Endodermal cell (in vitro differentiated cells): Measurements from ENCODE around the gene KRT74. TPM values are rescaled to one million over a fixed set of nuclear protein-coding genes. Genes with fewer than 3 reads are reported as not detected.

Experiments used
- DNase-seq: peaks from one replicate; pipeline ENCODE4 v3.0.0-alpha.2; 2017
- H3K27ac ChIP-seq: 2 replicates; pipeline ENCODE4 v1.5.1; 2013; ENCODE audit warnings: mild to moderate bottlenecking, low read depth, low read length, moderate library complexity
- H3K27me3 ChIP-seq: 2 replicates; pipeline ENCODE4 v1.6.1; 2013; ENCODE audit warnings: mild to moderate bottlenecking, low read length, moderate library complexity; ENCODE audit not compliant: insufficient read depth, control insufficient read depth, poor library complexity, severe bottlenecking
- H3K36me3 ChIP-seq: 2 replicates; pipeline ENCODE4 v1.7.0; 2013; ENCODE audit warnings: mild to moderate bottlenecking, low read length, moderate library complexity; ENCODE audit not compliant: control insufficient read depth, insufficient read depth
- H3K4me1 ChIP-seq: one replicate; pipeline ENCODE4 v1.7.0; 2013; ENCODE audit warnings: low read length; ENCODE audit not compliant: control insufficient read depth, insufficient read depth
- H3K4me3 ChIP-seq: 2 replicates; pipeline ENCODE4 v1.5.1; 2013; ENCODE audit warnings: mild to moderate bottlenecking, low read length, moderate library complexity
- H3K9ac ChIP-seq: 2 replicates; pipeline ENCODE4 v1.6.1; 2013; ENCODE audit warnings: mild to moderate bottlenecking, low read length, moderate library complexity; ENCODE audit not compliant: poor library complexity, severe bottlenecking; ENCODE audit errors: extremely low read depth
- H3K9me3 ChIP-seq: 2 replicates; pipeline ENCODE4 v1.6.1; 2013; ENCODE audit warnings: mild to moderate bottlenecking, low read length, moderate library complexity; ENCODE audit not compliant: control insufficient read depth
- H3K27ac Mint-ChIP-seq: 2 replicates; pipeline ENCODE4 v1.8.0; 2020; ENCODE audit warnings: mixed read lengths
- H3K27me3 Mint-ChIP-seq: 2 replicates; pipeline ENCODE4 v1.8.0; 2021; ENCODE audit warnings: mild to moderate bottlenecking, mixed read lengths; ENCODE audit not compliant: insufficient read depth
- H3K36me3 Mint-ChIP-seq: 2 replicates; pipeline ENCODE4 v1.8.0; 2020; ENCODE audit warnings: low read depth, mixed read lengths
- H3K4me1 Mint-ChIP-seq: 2 replicates; pipeline ENCODE4 v1.8.0; 2020; ENCODE audit warnings: mixed read lengths
- H3K4me3 Mint-ChIP-seq: 2 replicates; pipeline ENCODE4 v1.8.0; 2020; ENCODE audit warnings: mild to moderate bottlenecking, moderate library complexity, mixed read lengths
- H3K9me3 Mint-ChIP-seq: 2 replicates; pipeline ENCODE4 v1.8.0; 2020; ENCODE audit warnings: mild to moderate bottlenecking, mixed read lengths
- CTCF ChIP-seq: fragments of 200-600 bp; sonication (generic); conservative IDR thresholded peaks from 2 replicates; pipeline ENCODE4 v1.5.0; 2021; ENCODE audit warnings: antibody characterized with exemption, mild to moderate bottlenecking
- WGBS, 2 experiments: methylation state at CpG; one replicate each; pipeline versions ENCODE4 v1.1.5 to v1.1.7; 2013; ENCODE audit warnings: missing lambda C conversion rate in 2 of 2, mixed read lengths in 1 of 2; ENCODE audit not compliant: insufficient coverage in 1 of 2, insufficient read length in 1 of 2; 5-methylcytosine and 5-hydroxymethylcytosine counted together
- total RNA-seq, 2 donors: library from RNA; stranded (reverse); fragmentation: NEBNext Ultra II Directional in 1 of 2; extraction: Animal tissue kit (Norgen Biotek cat#: 25700) in 1 of 2; gene quantifications; 2 replicates in 1 of 2; 3 replicates in 1 of 2; pipeline ENCODE4 v1.2.1, GENCODE V29; 2021

Gene KRT74
- total RNA-seq, 2 donors from 2014 or later, result not detected

GRCh38 chr12:52566847-52567291, 6.8 kb downstream of the KRT74 start:
- Histone ChIP-seq H3K4me1 (no peaks in the 10 kb centered on the region), H3K27ac (no peak overlapping the region), H3K27me3 (peaks cover 14% of the 10 kb centered on the region), H3K9ac (no peak overlapping the region), H3K36me3 (no peaks in the 10 kb centered on the region), H3K9me3 (no peaks in the 10 kb centered on the region), H3K4me3 (no peak overlapping the region)
- no peaks in the 10 kb centered on the region for H3K9me3 Mint-ChIP-seq
- no peak overlapping the region for H3K4me3 Mint-ChIP-seq
- no peak for TF ChIP-seq CTCF
- H3K4me1 Mint-ChIP-seq, result peaks cover 7% of the 10 kb centered on the region
- 74 to 88% methylated on average over 4 to 8 of the region's 8 CpGs for WGBS, 2 experiments
- H3K27me3 Mint-ChIP-seq, result peaks cover 24% of the 10 kb centered on the region
- H3K27ac Mint-ChIP-seq, result peak overlapping the region; percentile 59
- H3K36me3 Mint-ChIP-seq, result no peaks in the 10 kb centered on the region
- peak; percentile 76 for DNase-seq

- 77 to 100% methylated on average over 1 of the region's 1 CpG for WGBS, 2 experiments
- no peak for TF ChIP-seq CTCF
- H3K27ac Mint-ChIP-seq, result no peak overlapping the region
- no peak overlapping the region for H3K9ac ChIP-seq
- DNase-seq, result no peak
- H3K9me3 Mint-ChIP-seq, result no peaks in the 10 kb centered on the region
- peaks cover 20% of the 10 kb centered on the region for H3K27me3 ChIP-seq
- H3K9me3 ChIP-seq, result no peaks in the 10 kb centered on the region
- H3K4me1 ChIP-seq, result no peaks in the 10 kb centered on the region
- H3K36me3 ChIP-seq, result no peaks in the 10 kb centered on the region
- no peaks in the 10 kb centered on the region for H3K36me3 Mint-ChIP-seq
- peaks cover 22% of the 10 kb centered on the region for H3K27me3 Mint-ChIP-seq
- H3K27ac ChIP-seq, result no peak overlapping the region
- H3K4me3 Mint-ChIP-seq, result no peak overlapping the region
- H3K4me1 Mint-ChIP-seq, result peaks cover 7% of the 10 kb centered on the region
- H3K4me3 ChIP-seq, result no peak overlapping the region
Observed at GRCh38 chr12:52564582-52564981, 9.1 kb downstream of the KRT74 start.

GRCh38 chr12:52561880-52562449, 11.7 kb downstream of the KRT74 start:
- Histone ChIP-seq H3K9me3 (no peaks in the 10 kb centered on the region), H3K4me3 (no peak overlapping the region), H3K36me3 (no peaks in the 10 kb centered on the region), H3K27me3 (peaks cover 20% of the 10 kb centered on the region), H3K4me1 (no peaks in the 10 kb centered on the region), H3K27ac (no peak overlapping the region), H3K9ac (no peak overlapping the region)
- no peak overlapping the region for H3K4me3 Mint-ChIP-seq
- H3K27me3 Mint-ChIP-seq, result peaks cover 31% of the 10 kb centered on the region
- 33 to 51% methylated on average over 2 to 3 of the region's 3 CpGs for WGBS, 2 experiments
- H3K9me3 Mint-ChIP-seq, result no peaks in the 10 kb centered on the region
- no peaks in the 10 kb centered on the region for H3K36me3 Mint-ChIP-seq
- peaks cover 14% of the 10 kb centered on the region for H3K4me1 Mint-ChIP-seq
- peak; percentile 78 for TF ChIP-seq CTCF
- peak; percentile 78 for DNase-seq
- H3K27ac Mint-ChIP-seq, result no peak overlapping the region
